GM12891 (cell line): ENCODE results near the gene STAT4.

Source experiments
- PAX5 ChIP-seq: IDR thresholded peaks from 2 replicates; pipeline ENCODE4 v1.6.1; 2011; ENCODE audit warnings: low read length, moderate library complexity, mild to moderate bottlenecking; ENCODE audit not compliant: insufficient read depth, severe bottlenecking
- POLR2A ChIP-seq: IDR thresholded peaks from 2 replicates; pipeline ENCODE4 v1.6.1; 2011; ENCODE audit warnings: low read depth, low read length, control low read depth
- POLR2AphosphoS5 ChIP-seq: IDR thresholded peaks from 2 replicates; pipeline ENCODE4 v1.6.1; 2011; ENCODE audit warnings: low read depth, low read length, control low read depth
- POU2F2 ChIP-seq: IDR thresholded peaks from 2 replicates; pipeline ENCODE4 v1.6.1; 2011; ENCODE audit warnings: low read depth, mild to moderate bottlenecking, control low read depth, low read length, moderate library complexity
- SPI1 ChIP-seq: IDR thresholded peaks from 2 replicates; pipeline ENCODE4 v1.6.1; 2011; ENCODE audit warnings: low read depth, low read length, control low read depth
- TAF1 ChIP-seq: IDR thresholded peaks from 2 replicates; pipeline ENCODE4 v1.6.1; 2011; ENCODE audit warnings: low read depth, low read length, control low read depth

DNA sequence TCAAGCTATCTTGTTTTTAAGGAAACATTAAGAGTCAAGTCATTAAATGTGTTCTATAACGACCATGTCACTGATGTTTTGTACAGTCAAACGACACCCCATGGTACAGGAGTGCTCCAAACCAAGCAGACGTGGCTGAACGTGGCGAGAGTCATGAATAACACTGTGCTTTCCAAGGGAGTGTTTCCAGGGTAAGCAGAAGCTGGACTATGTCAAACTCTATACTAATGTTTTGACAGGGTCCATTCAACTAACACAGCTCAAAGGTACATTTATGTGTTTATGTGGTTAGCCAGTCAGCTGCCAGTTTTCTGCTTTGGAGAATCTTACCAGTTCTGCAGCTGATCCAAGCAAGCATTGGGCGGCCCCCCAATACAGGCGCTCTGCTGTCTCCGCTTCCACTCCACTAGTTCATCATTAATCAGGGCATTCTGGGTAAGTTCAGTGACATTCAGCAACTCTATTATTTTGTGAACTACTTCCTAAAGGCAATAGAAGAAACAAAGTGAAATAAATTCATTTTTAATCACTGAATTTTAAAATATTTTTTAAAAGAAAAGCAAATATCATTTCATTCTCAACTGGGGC is 153.2 kb downstream of the STAT4 start:
- 0 out of 2 replicates have a peak, but pooled peaks have one; percentile 11 for TF ChIP-seq POLR2A
- no peak for TF ChIP-seq POLR2AphosphoS5
- TF ChIP-seq SPI1: no peak
- no peak for TF ChIP-seq TAF1
- no peak for TF ChIP-seq POU2F2
- no peak for TF ChIP-seq PAX5
